Measurements from ENCODE around the gene FILIP1L.

Gene FILIP1L

GRCh38 chr3:100073049-100073713 lies 41.1 kb downstream of the FILIP1L start:
- Histone ChIP-seq H3K27me3 (ENCODE audit: low read length) (no peaks in the 10 kb centered on the region), H2AFZ (ENCODE audit: low read depth, low read length, severe bottlenecking) (no peak overlapping the region), H3K9ac (ENCODE audit: low read length) (no peak overlapping the region), H3F3A (ENCODE audit: insufficient read depth) (no peaks in the 10 kb centered on the region), H3K4me3 (ENCODE audit: insufficient read depth, low read length, poor library complexity, severe bottlenecking) (no peak overlapping the region), H3K9me3 (ENCODE audit: insufficient read depth, low read length) (no peaks in the 10 kb centered on the region), H3K4me2 (ENCODE audit: low read depth, low read length, poor library complexity, severe bottlenecking) (no peak overlapping the region), H3K36me3 (ENCODE audit: low read length) (no peaks in the 10 kb centered on the region), H4K20me1 (ENCODE audit: low read depth, low read length) (no peaks in the 10 kb centered on the region), H3K79me2 (ENCODE audit: insufficient read depth, low read length) (no peaks in the 10 kb centered on the region), H3K27ac (ENCODE audit: low read depth, low read length) (no peak overlapping the region), H3K9me2 (replicated peaks; ENCODE audit: insufficient read depth, low read length) (no peaks in the 10 kb centered on the region)
- TF ChIP-seq CTCF (IDR thresholded peaks at IDR 0.05; ENCODE audit: insufficient read depth, low read length, poor library complexity, severe bottlenecking) (no peak), EZH2phosphoT487 (conservative IDR thresholded peaks at IDR 0.05; ENCODE audit: low read length) (no peak)

GRCh38 chr3:100072326-100073048 lies 41.8 kb downstream of the FILIP1L start:
- Histone ChIP-seq H3K4me2 (ENCODE audit: low read depth, low read length, poor library complexity, severe bottlenecking) (no peak overlapping the region), H2AFZ (ENCODE audit: low read depth, low read length, severe bottlenecking) (no peak overlapping the region), H3K9me3 (ENCODE audit: insufficient read depth, low read length) (no peaks in the 10 kb centered on the region), H3K9me2 (replicated peaks; ENCODE audit: insufficient read depth, low read length) (no peaks in the 10 kb centered on the region), H3K9ac (ENCODE audit: low read length) (no peak overlapping the region), H3K4me3 (ENCODE audit: insufficient read depth, low read length, poor library complexity, severe bottlenecking) (no peak overlapping the region), H3K27me3 (ENCODE audit: low read length) (no peaks in the 10 kb centered on the region), H3F3A (ENCODE audit: insufficient read depth) (no peaks in the 10 kb centered on the region), H4K20me1 (ENCODE audit: low read depth, low read length) (no peaks in the 10 kb centered on the region), H3K27ac (ENCODE audit: low read depth, low read length) (no peak overlapping the region), H3K79me2 (ENCODE audit: insufficient read depth, low read length) (no peaks in the 10 kb centered on the region), H3K36me3 (ENCODE audit: low read length) (no peaks in the 10 kb centered on the region)
- no peak for TF ChIP-seq EZH2phosphoT487 (conservative IDR thresholded peaks at IDR 0.05; ENCODE audit: low read length)
- no peak for TF ChIP-seq CTCF (IDR thresholded peaks at IDR 0.05; ENCODE audit: insufficient read depth, low read length, poor library complexity, severe bottlenecking)

GRCh38 chr3:100069472-100069871 lies 44.8 kb downstream of the FILIP1L start:
- Histone ChIP-seq H3K9ac (ENCODE audit: low read length) (no peak overlapping the region), H3K9me3 (ENCODE audit: insufficient read depth, low read length) (no peaks in the 10 kb centered on the region), H3K4me3 (ENCODE audit: insufficient read depth, low read length, poor library complexity, severe bottlenecking) (no peak overlapping the region), H3K4me2 (ENCODE audit: low read depth, low read length, poor library complexity, severe bottlenecking) (no peak overlapping the region), H2AFZ (ENCODE audit: low read depth, low read length, severe bottlenecking) (no peak overlapping the region), H4K20me1 (ENCODE audit: low read depth, low read length) (no peaks in the 10 kb centered on the region), H3K36me3 (ENCODE audit: low read length) (no peaks in the 10 kb centered on the region), H3K9me2 (replicated peaks; ENCODE audit: insufficient read depth, low read length) (no peaks in the 10 kb centered on the region), H3F3A (ENCODE audit: insufficient read depth) (no peaks in the 10 kb centered on the region), H3K27me3 (ENCODE audit: low read length) (no peaks in the 10 kb centered on the region), H3K79me2 (ENCODE audit: insufficient read depth, low read length) (no peaks in the 10 kb centered on the region), H3K27ac (ENCODE audit: low read depth, low read length) (no peak overlapping the region)
- TF ChIP-seq CTCF (IDR thresholded peaks at IDR 0.05; ENCODE audit: insufficient read depth, low read length, poor library complexity, severe bottlenecking) (no peak), EZH2phosphoT487 (conservative IDR thresholded peaks at IDR 0.05; ENCODE audit: low read length) (no peak)
